ENCODE measurements around the gene SPATA1.
"Not testable (repeated sequence)": the region's sequence is repeated elsewhere in the genome, so short reads cannot be mapped to it uniquely, and the experiment has no call there.

The SPATA1 gene

DNA sequence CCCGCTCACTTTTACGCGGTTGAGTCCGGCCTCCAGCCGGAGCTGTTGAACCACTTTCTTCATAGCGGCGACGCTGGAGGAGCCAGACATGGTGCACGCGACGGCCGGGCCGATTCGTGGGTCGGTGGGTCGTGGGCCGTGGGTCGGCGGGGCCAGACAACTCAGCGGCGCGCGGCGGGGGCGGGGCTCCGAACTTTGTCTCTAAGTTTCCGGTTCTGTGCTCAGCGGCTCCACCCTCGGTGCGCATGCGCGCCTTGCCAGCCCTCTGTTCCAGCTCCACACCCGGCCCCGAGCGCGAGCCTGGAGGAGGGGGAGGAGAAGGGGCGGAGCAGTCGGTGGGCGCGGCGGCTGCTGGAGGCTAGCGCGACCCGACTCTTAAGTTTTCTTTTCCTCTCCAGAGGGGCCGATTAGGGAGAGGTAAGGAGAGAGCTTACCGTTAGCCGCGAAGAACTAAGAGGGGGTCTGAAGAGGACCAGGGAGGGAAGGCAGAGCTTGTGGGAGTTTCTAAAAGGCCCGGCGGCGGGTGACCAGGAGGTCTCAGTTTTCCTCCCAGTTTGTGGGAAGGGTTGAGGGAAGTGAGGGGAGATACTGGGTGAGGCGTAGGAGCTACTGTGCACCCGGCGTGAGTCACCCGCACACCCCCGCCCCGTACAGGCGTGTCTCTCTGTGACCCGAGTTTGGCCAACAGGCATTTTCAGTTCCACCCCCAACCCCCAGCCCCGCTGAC is at the start of gene SPATA1, which contains the start of gene GNG5:
SPATA1 (plus strand) TSS at position 385 of the 727 bp plus-strand sequence. CDS start 9,974 bp downstream, outside the sequence.
GNG5 (minus strand) TSS at position 580 of the 727 bp plus-strand sequence; CDS start at position 90, 490 bp downstream.
- peak; percentile 97 for DNase-seq (ENCODE audit: low spot score)

DNA sequence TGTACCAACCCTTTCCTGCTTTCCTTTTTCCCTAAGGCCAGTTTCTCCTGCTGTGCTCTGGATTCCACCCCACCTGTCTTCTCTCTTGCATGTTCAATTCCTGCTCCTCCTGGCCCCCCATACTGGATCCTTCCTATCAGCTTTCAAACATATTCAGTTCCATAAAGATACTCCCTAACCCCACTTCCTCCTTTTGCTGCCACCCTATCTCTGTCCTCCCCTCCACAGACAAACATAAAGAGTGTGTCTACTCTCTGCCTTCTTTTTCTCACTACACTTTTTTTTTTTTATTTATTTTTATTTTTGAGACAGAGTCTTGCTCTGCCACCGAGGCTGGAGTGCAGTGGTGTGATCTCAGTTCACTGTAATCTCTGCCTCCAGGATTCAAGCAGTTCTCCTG is 44.1 kb upstream of the SPATA1 start:
- no peak for DNase-seq (ENCODE audit: low spot score)

- DNase-seq (ENCODE audit: low spot score), result no peak
Measured at GRCh38 chr1:84467298-84467697, 38.9 kb upstream of the SPATA1 start.

DNA sequence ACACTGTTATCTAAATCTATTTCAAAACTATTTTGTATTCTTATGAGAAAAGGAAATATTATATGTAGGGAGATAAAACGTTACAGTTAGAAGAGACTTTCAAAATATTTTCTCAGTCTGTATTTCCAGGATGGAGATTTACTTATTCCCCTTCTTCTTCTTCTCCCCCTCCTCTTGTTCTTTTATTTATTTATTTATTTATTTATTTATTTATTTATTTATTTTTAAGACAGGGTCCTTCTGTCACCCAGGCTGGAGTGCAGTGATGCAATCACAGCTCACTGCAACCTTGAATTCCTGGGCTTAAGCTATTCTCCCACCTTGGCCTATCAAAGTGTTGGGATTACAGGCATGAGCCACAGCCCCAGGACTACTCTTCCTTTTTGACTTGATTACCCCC is 30.0 kb upstream of the SPATA1 start:
- no peak for DNase-seq (ENCODE audit: low spot score)

- peak; percentile 77 for DNase-seq (ENCODE audit: low spot score)
Measured at GRCh38 chr1:84478876-84479868, 27.0 kb upstream of the SPATA1 start, which contains the start of gene RPF1. RPF1 (plus strand) TSS chr1:84479266; CDS start chr1:84479282, 16 bp downstream.

- DNase-seq (ENCODE audit: low spot score), result no peak
Measured at GRCh38 chr1:84479998-84480397, 26.2 kb upstream of the SPATA1 start.

GRCh38 chr1:84480650-84481049 is 25.5 kb upstream of the SPATA1 start:
- DNase-seq (ENCODE audit: low spot score), result no peak

DNA sequence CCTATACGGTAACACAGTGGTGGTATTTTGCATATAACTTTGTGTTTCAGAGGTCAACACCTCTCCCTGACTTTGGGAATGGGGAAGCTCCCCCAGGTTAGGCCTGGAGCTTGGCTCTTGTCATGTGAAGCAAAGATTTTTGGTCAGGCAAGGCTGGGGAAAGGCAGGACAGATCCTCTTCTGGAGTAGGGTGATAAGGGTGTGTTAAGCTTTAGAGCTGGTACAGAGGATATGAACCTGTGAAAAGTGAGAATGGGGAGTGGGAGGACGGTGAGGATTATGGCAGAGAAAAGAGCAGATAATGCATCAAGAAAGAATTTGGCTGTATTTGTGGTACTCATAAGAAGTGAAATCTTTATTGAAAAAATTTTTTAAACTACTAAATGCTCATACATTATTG is 24.9 kb upstream of the SPATA1 start:
- no peak for DNase-seq (ENCODE audit: low spot score)

DNA sequence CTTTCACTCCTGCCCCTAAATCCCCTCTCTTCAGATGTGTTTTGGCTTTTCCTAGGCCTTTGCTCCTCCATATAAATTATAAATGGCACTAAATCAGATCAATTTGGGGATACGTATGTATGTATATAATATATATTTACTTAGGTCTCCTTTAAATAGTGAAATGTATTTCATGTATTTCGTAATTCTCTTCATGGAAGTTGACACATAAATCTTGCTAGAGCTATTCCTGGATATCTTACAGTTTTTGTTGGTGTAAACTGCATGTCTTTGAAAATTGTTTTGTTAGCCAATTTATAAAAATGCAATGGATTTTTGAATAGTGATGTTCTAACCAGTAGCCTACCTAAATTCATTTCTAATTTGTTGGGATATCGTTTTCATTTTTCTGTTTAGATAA is 18.1 kb upstream of the SPATA1 start:
- no peak for DNase-seq (ENCODE audit: low spot score)

DNA sequence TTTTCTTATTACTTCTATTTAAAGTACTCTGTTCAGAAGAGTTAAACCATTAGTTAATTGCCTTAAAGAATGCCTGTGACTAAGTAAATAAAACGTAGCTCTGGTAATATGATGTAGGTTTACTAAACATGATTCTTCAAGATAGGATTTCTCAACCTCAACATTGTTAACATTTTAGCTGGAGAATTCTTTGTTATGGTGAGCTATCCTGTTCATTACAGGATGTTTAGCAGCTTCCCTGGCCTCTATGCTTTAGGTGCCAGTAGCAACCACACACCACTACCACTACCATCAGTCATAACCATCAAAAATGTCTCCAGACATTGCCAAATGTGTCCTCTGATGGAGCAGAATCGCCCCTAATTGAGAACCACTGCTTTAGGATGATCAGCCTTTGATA is 16.4 kb upstream of the SPATA1 start:
- no peak for DNase-seq (ENCODE audit: low spot score)

DNA sequence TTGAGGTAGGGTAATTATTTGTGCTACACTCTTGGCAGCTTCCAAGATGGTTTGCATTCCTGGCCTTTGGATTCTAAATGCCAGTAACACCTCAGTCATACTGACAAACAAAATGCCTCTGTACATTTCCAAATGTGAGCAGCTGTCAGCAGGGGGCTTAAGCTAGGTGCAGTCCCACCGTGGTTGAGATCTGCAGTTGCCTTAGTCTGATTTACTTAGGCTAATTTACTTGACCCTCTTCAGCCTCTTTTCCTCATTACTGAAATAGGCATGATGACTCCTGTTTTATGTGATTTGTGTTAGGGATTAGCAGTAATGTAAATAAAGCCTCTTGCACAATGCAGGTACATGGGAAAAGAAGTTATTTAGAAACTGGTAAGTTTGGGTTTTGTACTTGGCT is 13.5 kb upstream of the SPATA1 start:
- DNase-seq (ENCODE audit: low spot score), result no peak

- DNase-seq (ENCODE audit: low spot score), result no peak
Measured at GRCh38 chr1:84493747-84494146, 12.4 kb upstream of the SPATA1 start.

DNA sequence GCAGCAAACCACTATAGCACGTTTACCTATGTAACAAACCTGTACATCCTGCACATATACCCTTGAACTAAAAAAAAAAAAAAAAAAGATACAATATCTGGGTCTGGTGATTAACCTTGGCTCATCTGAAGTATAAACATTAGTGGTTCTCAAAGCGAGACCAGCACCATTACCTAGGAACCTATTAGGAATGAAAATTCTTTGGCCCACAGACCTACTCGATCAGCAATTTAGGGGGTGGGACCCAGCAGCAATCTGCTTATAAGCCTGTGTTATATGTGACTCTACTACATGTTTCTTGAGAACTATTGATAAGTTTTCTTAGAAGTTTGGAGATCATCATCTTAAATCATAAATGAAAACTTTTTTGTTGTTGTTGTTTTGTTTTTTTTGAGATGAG is 9.7 kb upstream of the SPATA1 start:
- no peak for DNase-seq (ENCODE audit: low spot score)

DNA sequence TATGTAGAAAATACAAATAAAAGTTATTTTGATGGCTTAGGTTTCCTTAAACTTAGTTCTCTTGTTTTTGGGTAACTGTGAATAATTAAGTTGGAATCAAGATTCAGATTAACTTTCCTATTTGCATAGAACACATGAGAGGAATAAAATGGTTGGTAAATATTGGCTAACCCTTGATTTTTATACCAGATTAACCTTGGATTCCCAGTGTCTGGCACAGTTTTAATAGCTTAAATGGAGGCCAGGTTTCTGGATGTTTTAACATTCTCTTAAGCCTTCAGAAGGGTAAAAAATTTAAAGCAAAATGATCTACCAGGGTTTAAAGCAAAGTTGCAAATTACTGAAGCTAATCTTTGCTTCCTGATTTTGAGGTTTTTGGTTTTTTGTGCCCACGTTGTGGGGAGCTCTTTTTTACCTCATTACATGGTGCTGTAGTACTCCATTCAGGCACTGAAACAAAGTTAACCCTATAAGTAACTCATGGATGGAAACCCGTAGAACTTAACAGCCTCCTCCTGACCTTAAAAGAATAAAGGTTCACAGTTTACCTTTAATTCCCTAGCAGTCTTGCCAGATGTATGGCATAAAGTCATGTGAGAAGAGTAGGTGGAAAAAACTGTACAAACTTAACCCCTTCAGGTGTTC is 8.4 kb upstream of the SPATA1 start:
- no peak for DNase-seq (ENCODE audit: low spot score)

- no peak for DNase-seq (ENCODE audit: low spot score)
Measured at GRCh38 chr1:84502927-84503326, 3.3 kb upstream of the SPATA1 start.

DNA sequence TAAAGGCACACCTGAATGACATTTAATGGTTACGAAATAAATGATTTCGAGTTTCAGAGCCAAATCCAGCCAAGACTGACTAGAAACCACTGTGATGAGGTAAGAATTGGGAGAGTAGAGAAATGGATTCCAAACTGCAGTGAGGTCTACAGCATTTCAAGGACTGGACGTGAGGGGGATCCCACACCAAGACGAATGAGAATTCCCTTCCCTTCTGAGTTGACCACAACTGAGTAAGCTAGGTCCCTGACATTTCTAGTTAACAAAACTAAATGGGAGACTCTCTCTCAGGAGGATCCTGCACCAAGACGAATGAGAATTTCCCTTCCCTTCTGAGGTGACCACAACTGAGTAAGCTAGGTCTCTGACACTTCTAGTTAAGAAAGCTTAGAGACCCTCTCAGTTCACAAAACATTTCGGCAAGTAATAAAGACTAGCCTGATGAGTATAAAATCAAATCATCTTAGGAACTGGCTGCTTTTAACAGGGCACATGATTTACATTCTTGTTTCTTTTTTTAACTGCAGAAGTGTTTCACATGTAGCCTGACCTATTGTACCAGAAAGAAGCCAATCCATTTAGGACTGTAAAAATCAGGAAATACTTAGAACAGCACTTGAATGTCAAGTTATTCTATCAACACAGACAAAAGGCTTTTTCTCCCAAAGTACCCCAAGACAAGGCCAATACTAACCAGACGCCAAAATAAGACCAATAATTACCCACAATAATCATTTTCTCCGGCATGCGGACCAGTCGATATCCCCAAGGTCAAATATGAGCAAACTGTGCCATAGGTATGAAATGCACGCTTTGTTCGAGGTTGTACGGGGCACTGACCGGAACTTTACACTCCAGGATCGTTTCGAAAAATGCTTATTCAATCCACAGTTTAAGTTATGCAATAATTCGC is 1.4 kb upstream of the SPATA1 start:
- DNase-seq (ENCODE audit: low spot score), result peak; percentile 17

- DNase-seq (ENCODE audit: low spot score), result peak; percentile 53
Measured at GRCh38 chr1:84505493-84506001, 639 bp upstream of the SPATA1 start.

DNA sequence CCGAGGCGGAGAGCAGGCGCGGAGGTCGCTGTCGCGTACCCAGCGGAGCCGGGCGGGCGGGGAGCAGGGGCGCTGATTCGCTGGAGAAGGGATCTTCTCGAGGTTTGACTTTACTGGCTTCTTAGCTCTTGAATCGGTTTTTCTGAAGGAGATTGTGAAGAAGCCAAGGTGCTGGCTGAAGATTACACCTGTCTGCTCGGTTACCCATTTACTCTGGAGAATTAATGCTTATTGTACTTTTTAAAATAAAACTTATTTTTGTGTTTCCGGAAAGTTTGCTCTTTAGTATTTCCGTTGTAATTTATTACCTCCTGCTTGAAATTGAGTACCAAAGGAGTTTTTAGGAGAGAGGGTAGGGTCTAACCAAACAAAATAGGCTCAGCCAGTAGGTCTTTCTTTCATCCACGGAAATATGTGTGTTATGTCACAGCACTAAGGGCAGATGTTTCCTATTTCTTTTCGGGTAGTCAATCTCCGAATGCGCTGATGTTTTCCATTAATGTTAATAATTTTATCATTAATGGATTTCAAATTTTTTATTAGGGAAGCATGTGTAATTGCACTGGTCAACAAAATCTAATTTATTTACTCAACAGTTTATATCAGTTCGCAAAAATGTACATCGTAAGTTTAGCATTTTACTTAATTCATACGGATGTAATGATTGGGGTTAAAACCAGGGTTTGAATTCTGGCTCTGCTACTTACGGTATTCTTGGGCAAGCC is 705 bp downstream of the SPATA1 start:
- no peak for DNase-seq (ENCODE audit: low spot score)

- DNase-seq (ENCODE audit: low spot score), result not testable (repeated sequence)
Measured at GRCh38 chr1:84507887-84508286, 1.7 kb downstream of the SPATA1 start.

- DNase-seq (ENCODE audit: low spot score), result no peak
Measured at GRCh38 chr1:84508510-84508909, 2.3 kb downstream of the SPATA1 start.
